Esophagus squamous epithelium (tissue), 5 donors: ENCODE results near the gene RIPOR1. TPM values are rescaled to one million over a fixed set of nuclear protein-coding genes. Genes with fewer than 3 reads are reported as not detected.

Source experiments
- DNase-seq: peaks from one replicate; lab custom pipeline; 2025; lab: John Stamatoyannopoulos, UW
- H3K27ac ChIP-seq, 4 donors: fragments of 200-600 bp; sonication (generic); one replicate each; pipeline ENCODE4 v1.5.1; 2016 to 2019; ENCODE audit warnings: mild to moderate bottlenecking in 1 of 4
- H3K27me3 ChIP-seq, 4 donors: fragments of 200-600 bp; sonication (generic); 1 replicate in 3 of 4; 2 replicates in 1 of 4; pipeline versions ENCODE4 v1.5.1 to v1.6.0; 2017 to 2021; ENCODE audit warnings: antibody characterized with exemption in 1 of 4
- H3K36me3 ChIP-seq, 3 donors: fragments of 200-600 bp; sonication (generic); one replicate each; pipeline ENCODE4 v1.5.1; 2016 to 2019
- H3K4me1 ChIP-seq, 3 donors: fragments of 200-600 bp; sonication (generic); one replicate each; pipeline ENCODE4 v1.5.1; 2017 to 2019
- H3K4me3 ChIP-seq, 4 donors: fragments of 200-600 bp; sonication (generic); 1 replicate in 3 of 4; 2 replicates in 1 of 4; pipeline ENCODE4 v1.5.1; 2016 to 2019; ENCODE audit warnings: mild to moderate bottlenecking in 2 of 4, moderate library complexity in 1 of 4
- H3K9me3 ChIP-seq, 3 donors: fragments of 200-600 bp; sonication (generic); one replicate each; pipeline ENCODE4 v1.5.1; 2016 to 2019
- CTCF ChIP-seq, 6 experiments: fragments of 450-650 bp in 4 of 6; fragments of 200-600 bp in 2 of 6; sonication (generic) in 2 of 6; IDR thresholded peaks; one replicate each; pipeline ENCODE4 v1.5.1; 2016 to 2019; ENCODE audit warnings: antibody characterized with exemption in 6 of 6, mild to moderate bottlenecking in 4 of 6, moderate library complexity in 4 of 6
- POLR2A ChIP-seq, 4 donors: fragments of 450-650 bp; IDR thresholded peaks; one replicate each; pipeline ENCODE4 v1.6.1; 2017; ENCODE audit warnings: antibody characterized with exemption in 4 of 4, mild to moderate bottlenecking in 4 of 4, moderate library complexity in 3 of 4
- WGBS, 2 donors: methylation state at CpG; one replicate each; pipeline ENCODE4 v1.1.5; 2018; 5-methylcytosine and 5-hydroxymethylcytosine counted together
- intact Hi-C: fragments of 100-400 bp; cut with DNase I; formaldehyde crosslinking; loops from one replicate; pipeline ENCODE4 v1.15.0; 2022
- total RNA-seq, 4 donors: library from RNA; depleted of rRNA; stranded (reverse); fragments of >200 nt; gene quantifications; one replicate each; pipeline ENCODE4 v1.1.0, GENCODE V29; 2016
- donor health status: DM: yes; HTN: yes; CAD: no.

RIPOR1 gene
- total RNA-seq, 4 donors from 2014 or later, result 6.6 to 24.0 (median 15.6) TPM

GRCh38 chr16:67546091-67546501 lies 17.5 kb downstream of the RIPOR1 start:
- Histone ChIP-seq H3K9me3 (no peaks in the 10 kb centered on the region), H3K4me3 (no peak overlapping the region), H3K27ac (peak overlapping the region in 3 of 4 donors; percentile 75 to 84 (median 77)), H3K4me1 (peaks cover 32 to 74% (median 53%) of the 10 kb centered on the region in 3 donors), H3K27me3 (no peaks in the 10 kb centered on the region), H3K36me3 (peaks cover 8 to 58% (median 33%) of the 10 kb centered on the region in 3 donors)
- WGBS, 2 donors, result 86 to 89% methylated on average over 5 to 7 of the region's 7 CpGs
- no peak for DNase-seq
- intact Hi-C loops, result no loop called here
- TF ChIP-seq POLR2A (IDR thresholded peaks at IDR 0.05) (no peak), CTCF (IDR thresholded peaks at IDR 0.05) (no peak)

- intact Hi-C loops, result no loop called here
- Histone ChIP-seq H3K27ac (peak overlapping the region; percentile 68 to 84 (median 76)), H3K4me1 (peaks cover 32 to 68% (median 47%) of the 10 kb centered on the region in 3 donors)
Measured at GRCh38 chr16:67546761-67547422, 18.3 kb downstream of the RIPOR1 start.

GRCh38 chr16:67547423-67548264 lies 19.0 kb downstream of the RIPOR1 start:
- no peak for DNase-seq
- H3K36me3 ChIP-seq, result peaks cover 8 to 42% (median 20%) of the 10 kb centered on the region in 3 donors
- intact Hi-C loops, result no loop called here
- H3K27me3 ChIP-seq, result no peaks in the 10 kb centered on the region
- H3K4me3 ChIP-seq, result no peak overlapping the region
- peak overlapping the region; percentile 68 to 84 (median 76) for H3K27ac ChIP-seq
- no peaks in the 10 kb centered on the region for H3K9me3 ChIP-seq
- peaks cover 32 to 68% (median 46%) of the 10 kb centered on the region in 3 donors for H3K4me1 ChIP-seq
- TF ChIP-seq POLR2A (IDR thresholded peaks at IDR 0.05) (no peak), CTCF (IDR thresholded peaks at IDR 0.05) (no peak)
- WGBS, 2 donors, result 51 to 62% methylated on average over 7 to 9 of the region's 16 CpGs

More at GRCh38 chr16:67546761-67547422, 18.3 kb downstream of the RIPOR1 start:
- H3K27me3 ChIP-seq, result no peaks in the 10 kb centered on the region
- DNase-seq, result no peak
- no peak overlapping the region for H3K4me3 ChIP-seq
- H3K36me3 ChIP-seq, result peaks cover 8 to 50% (median 26%) of the 10 kb centered on the region in 3 donors
- TF ChIP-seq POLR2A (IDR thresholded peaks at IDR 0.05) (no peak), CTCF (IDR thresholded peaks at IDR 0.05) (peak; percentile 93 to 98 (median 95))
- H3K9me3 ChIP-seq, result no peaks in the 10 kb centered on the region
- 0 to 8% methylated on average over 5 to 6 of the region's 7 CpGs for WGBS, 2 donors

- no peak for DNase-seq
- no peaks in the 10 kb centered on the region for H3K9me3 ChIP-seq
- H3K27ac ChIP-seq, result peak overlapping the region; percentile 68 to 84 (median 76)
- TF ChIP-seq POLR2A (IDR thresholded peaks at IDR 0.05) (no peak), CTCF (IDR thresholded peaks at IDR 0.05) (no peak)
- WGBS, 2 donors, result 89 to 100% methylated on average over 1 of the region's 4 CpGs
- intact Hi-C loops, result no loop called here
- H3K4me1 ChIP-seq, result peaks cover 32 to 68% (median 46%) of the 10 kb centered on the region in 3 donors
- no peak overlapping the region for H3K4me3 ChIP-seq
- H3K36me3 ChIP-seq, result peaks cover 8 to 34% (median 16%) of the 10 kb centered on the region in 3 donors
- H3K27me3 ChIP-seq, result no peaks in the 10 kb centered on the region
Measured at GRCh38 chr16:67548265-67549126, 19.9 kb downstream of the RIPOR1 start.
